LNCAP (cell line): ENCODE data around the gene SPOCK2.

Experiments used
- TF ChIP-seq, protein P1 (sequence below): fragments of 450-650 bp; IDR thresholded peaks from 2 replicates; pipeline ENCODE4 v1.5.1; 2017; ENCODE audit warnings: mild to moderate bottlenecking

The SPOCK2 gene

DNA sequence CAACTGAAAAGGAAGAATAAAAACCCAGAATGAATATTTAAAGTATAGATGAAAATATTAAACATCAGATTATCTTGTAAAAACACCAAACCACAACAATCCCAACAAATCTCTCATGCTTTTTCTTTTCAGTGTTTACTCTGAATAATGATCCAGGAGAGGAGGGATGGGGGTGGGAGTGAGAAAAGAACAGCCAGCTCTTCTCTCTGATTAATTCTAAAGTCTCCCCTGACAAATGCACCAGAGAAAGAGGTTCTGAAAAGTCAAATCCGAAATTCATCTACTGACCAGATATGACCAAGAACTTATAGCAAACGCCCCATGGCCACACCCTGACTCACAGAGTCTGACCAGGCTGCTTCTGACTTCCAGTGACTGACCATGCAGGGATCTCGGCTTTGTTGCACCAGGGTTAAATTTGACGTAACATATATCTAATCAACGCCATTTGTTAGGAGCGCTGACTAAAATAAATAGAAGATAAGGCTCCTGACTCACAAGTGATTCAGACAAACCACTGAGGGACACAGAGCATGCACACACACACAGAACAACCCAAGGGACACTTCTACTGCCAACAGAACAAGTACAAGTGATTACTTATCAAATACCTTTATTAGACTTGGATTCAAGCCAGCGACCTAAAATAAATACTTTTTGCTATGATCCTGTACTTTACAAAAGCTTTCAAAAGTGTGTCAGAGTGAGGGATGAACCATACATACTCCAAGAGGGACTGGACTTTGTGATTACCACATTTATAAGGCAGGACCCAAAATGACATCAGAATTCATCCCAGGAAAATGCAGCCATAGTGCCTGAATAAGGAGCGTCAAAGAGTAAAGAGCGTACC is 9.3 kb upstream of the SPOCK2 start:
- TF ChIP-seq, protein P1, sequence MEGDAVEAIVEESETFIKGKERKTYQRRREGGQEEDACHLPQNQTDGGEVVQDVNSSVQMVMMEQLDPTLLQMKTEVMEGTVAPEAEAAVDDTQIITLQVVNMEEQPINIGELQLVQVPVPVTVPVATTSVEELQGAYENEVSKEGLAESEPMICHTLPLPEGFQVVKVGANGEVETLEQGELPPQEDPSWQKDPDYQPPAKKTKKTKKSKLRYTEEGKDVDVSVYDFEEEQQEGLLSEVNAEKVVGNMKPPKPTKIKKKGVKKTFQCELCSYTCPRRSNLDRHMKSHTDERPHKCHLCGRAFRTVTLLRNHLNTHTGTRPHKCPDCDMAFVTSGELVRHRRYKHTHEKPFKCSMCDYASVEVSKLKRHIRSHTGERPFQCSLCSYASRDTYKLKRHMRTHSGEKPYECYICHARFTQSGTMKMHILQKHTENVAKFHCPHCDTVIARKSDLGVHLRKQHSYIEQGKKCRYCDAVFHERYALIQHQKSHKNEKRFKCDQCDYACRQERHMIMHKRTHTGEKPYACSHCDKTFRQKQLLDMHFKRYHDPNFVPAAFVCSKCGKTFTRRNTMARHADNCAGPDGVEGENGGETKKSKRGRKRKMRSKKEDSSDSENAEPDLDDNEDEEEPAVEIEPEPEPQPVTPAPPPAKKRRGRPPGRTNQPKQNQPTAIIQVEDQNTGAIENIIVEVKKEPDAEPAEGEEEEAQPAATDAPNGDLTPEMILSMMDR, result no peak

DNA sequence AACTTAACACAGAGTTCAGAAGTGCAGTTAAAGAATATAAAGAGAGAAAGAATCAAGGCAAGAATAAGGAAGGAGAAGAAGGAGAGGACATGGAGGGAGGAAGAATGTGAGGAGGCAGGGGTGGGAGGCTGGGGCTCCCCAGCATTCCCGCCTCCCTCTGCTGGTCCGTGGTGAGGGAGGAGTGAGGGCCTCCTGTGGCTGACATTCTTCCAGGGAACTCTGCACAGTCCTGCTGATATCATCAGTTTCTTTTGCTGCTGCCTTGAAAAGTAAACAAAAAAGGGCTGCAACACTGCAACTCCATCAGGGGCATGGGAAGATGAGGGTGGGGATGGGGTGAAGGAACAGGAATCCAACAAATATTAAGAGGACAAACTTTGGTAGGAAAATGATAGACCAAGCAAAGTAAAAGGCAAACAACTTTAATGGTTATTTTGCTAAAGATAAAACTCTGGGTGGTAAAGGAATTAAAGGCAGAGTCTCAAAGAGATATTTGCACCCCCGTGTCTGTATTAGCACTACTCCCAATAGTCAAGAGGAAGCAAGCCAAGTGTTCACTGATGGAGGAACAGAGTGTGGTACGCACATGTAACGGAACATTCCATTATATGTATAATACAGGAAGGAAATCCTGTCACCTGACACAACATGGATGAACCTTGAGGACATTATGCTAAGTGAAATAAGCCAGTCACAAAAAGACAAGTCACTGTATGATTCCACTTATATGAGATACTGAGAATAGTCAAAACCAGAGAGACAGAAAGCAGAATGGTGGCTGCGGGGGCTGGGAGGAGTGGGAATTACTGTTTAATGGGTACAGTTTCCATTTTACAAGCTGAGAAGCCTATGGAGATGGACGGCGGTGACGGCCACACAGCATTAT is 8.0 kb upstream of the SPOCK2 start:
- TF ChIP-seq, protein P1, result no peak

DNA sequence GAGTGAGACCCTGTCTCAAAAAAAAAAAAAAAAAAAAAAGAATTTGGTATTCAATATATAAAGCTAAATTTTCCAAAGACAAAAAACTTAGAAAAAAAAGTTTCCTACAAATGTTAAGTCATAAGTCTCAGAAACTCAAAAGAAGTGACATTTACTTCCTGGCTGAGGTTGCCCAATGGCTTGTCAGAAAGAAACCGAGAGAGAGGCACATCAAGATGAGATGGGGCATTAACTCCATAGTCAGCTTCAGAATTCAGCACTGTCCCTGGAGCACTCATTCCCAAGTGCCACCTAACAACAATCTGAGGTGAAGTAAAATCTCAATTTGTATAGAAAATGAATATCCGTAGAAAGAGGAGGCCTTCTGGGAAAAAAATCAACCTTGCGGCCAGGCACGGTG is 6.8 kb upstream of the SPOCK2 start:
- TF ChIP-seq, protein P1, result no peak

DNA sequence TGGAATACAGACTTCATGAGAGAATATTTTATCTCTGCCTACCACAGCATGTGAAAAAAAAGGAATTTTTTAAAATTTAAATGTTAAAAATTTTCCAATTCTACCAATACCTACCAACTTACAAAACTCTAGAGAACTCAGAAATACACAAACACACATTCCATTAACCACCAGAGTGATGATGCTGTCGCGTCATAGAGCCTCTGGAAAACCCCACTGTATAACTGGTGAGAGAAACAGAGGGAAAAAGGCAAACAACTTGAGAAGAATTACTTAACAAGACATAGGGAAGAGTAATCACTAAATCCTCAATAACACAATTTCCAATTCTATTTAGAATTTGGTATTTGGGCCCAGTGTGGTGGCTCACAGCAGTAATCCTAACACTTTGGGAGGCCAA is 6.2 kb upstream of the SPOCK2 start:
- TF ChIP-seq, protein P1, result no peak

DNA sequence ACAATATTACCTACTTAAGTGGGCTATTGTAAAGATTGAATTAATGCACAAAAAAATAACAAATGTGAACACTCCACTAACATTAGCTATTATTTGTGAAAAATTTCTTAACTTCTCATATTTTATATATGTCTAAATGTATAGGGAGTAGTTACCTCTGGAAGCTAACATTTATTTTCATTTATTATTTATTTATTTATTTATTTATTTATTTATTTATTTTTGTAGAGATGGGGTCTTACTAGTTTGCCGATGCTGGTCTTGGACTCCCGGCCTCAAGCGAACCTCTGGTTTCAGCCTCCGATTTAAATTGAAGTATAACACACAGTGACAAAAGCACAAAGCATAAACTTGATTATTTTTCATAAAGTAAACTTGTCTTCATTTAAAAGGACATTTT is 5.1 kb upstream of the SPOCK2 start:
- TF ChIP-seq, protein P1, result no peak

DNA sequence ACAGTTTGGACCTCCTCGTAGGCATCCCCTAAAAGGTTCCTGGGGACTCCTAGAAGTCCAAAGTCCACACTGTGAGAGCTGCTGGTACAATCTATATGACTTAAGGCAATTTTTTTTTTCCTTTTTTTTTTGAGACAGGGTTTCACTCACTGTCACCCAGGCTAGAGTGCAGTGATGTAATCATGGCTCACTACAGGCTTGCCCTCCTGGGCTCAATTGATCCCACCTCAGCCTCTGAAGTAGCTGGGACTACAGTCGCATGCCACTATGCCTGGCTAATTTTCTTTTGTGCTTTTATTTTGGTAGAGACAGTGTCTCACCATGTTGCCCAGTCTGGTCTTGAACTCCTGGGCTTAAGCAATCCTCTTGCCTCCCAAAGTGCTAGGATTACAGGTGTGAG is 4.6 kb upstream of the SPOCK2 start:
- TF ChIP-seq, protein P1, result no peak

DNA sequence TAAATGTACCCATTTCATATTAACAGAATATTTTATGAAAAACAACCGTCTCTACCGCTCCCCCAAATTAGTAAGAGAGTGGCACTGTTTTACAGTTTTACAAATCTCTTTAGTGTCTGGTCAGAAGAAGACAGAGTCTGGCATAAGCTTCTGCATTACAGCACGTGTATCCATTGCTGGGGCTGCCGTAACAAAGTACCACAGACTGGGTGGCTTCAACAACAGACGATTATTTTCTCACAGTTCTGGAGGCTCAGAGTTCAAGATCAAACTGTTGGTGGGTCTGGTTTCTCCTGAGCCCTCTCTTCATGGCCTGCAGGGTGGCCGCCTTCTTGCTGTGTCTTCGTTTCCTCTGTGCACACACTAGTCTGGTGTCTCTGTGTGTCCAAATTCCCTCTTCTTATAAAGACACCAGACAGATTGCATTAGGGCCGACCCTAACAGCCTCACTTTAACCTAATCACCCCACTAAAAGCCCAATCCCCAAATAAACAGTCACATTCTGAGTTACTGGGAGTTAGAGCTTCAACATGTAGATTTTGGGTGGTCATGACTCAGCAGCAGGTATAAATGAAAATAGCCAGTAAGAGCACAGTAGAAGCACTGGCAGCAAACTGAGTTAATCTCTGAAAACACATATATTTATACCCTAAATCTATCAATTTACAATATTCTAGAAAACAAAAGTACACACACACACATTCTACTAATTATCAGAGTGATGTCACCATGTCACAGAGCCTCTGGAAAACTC is 4.0 kb upstream of the SPOCK2 start:
- TF ChIP-seq, protein P1, result no peak
